A549 treated with DMSO at 1 μM for 4 hours (cell line): ENCODE measurements around the gene WDR36. TPM values are rescaled to one million over a fixed set of nuclear protein-coding genes. Genes with fewer than 3 reads are reported as not detected.

ENCODE experiments used
- total RNA-seq: library from RNA; stranded (reverse); fragments of 200-300 nt; extraction: Qiagen RNA extraction; gene quantifications from 5 replicates; pipeline ENCODE4 v1.2.3, GENCODE V29; 2022; ENCODE audit warnings: low read depth

WDR36 gene
- total RNA-seq = 15.5 to 22.0 TPM (median 19.4 TPM) in 5 replicates

DNA sequence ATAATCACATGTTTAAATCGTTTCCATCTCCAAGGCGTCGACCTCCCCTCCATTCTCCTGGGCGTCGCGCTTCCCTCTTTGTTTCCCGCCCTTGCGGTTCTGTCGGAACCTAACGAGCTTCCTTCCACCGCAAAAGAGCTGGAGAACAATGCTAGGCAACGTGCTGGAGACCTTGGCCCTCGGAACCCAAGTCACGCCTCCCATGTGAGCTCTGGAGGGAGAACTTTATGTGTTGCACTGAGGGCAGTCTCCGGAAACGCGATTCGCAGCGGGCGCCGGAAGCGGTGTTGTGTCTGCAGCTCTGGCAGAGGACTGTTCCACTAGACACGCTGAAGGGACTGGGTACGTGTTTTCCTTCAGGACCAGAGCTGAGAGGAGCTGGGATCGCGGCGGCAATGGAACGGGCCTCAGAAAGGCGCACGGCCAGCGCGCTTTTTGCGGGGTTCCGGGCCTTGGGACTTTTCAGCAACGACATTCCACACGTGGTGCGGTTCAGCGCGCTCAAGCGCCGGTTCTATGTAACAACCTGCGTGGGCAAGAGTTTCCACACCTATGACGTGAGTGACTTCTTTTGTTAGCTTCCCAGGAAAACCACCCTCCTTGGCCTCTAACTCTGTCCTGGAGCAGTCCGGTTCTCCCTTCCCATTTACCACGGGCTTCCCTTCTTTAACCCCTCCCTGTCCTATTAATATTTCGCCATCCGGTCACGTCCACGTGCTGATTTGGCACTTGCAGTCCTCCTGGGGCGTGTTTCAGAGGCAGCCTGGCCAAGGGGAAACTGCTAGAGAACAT is at the start of gene WDR36:
WDR36 (plus strand) TSS at position 287 of the 792 bp plus-strand sequence; CDS start at position 396, 109 bp downstream.

GRCh38 chr5:111071413-111071812 is 20.7 kb upstream of the WDR36 start, which contains the start of gene TSLP:
Gene TSLP (plus strand): TSS chr5:111071713. CDS start chr5:111071891, 178 bp downstream.

Other genes starting within 250 kb of the WDR36 start
- not detected in 5 replicates for gene TSLP, start 20.6 kb upstream of the WDR36 start, total RNA-seq
- gene CAMK4, start 132.0 kb downstream of the WDR36 start, total RNA-seq = 0.01 to 0.05 TPM in 2 of 5 replicates, not detected in the others